ENCODE data around the gene GPS2.
"Not testable (repeated sequence)": the region's sequence is repeated elsewhere in the genome, so short reads cannot be mapped to it uniquely, and the experiment has no call there.

The GPS2 gene

DNA sequence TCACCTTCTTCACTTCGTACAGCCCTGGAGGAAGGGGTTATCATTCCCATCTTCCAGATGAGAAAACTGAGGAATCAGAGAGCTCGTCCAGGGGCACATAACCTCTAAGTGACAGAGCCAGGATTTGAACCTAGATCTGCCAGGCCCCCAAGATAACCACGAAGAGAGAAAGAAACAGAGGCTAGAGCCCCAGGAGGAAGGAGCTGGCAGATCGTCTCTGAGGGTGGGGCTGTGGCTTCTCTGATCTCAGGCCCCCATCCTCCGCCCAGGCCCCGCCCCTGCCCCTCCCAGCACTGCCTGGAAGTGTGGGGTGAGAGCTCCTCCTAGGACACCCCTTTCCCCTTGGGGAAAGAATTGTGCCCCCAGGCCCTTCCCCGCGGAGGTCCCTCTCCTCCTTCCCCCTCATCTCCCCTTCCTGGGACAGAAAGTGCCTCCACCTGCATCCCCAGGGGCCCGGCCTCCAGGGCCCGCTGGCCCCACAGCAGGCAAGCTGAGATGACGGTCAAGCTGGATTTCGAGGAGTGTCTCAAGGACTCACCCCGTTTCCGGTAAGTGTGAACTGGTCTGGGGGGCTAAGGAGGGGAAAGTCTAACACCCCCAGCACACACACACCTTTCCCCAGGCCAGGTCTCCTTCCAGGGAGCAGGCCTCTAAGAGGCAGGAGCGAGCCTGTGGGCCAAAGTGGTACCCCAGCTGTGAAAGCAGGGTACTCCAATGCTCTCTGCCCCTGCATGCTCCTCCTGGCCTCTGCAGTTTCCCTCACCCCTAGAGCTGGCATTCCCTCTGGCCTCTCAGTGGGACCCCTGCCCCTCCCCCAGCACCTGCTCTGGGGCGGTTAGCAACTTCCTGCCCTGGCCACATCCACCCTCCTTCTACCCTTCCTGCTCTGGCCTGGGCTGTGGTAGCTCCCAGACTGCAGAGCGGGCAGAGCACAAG, 21.3 kb upstream of the GPS2 start, which contains the start of gene ACAP1:
Gene ACAP1, plus strand, starts transcription at position 290 of the 936 bp plus-strand sequence. Its CDS starts 206 bp downstream, at position 496.
- DNase-seq: no peak

DNA sequence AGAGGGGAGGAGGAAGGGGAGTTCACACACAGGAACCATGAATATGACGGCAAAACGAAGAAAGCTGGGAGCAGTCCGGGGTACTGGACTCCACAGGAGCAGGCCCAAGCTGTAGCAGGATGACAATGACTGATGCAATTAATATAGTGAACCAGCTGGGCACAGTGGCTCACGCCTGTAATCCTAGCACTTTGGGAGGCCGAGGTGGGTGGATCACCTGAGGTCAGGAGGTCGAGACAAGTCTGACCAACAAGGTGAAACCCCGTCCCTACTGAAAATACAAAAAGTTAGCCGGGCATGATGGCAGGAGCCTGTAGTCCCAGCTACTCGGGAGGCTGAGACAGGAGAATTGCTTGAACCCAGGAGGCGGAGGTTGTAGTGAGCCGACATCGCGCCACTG, 20.6 kb upstream of the GPS2 start:
- DNase-seq: not testable (repeated sequence)

DNA sequence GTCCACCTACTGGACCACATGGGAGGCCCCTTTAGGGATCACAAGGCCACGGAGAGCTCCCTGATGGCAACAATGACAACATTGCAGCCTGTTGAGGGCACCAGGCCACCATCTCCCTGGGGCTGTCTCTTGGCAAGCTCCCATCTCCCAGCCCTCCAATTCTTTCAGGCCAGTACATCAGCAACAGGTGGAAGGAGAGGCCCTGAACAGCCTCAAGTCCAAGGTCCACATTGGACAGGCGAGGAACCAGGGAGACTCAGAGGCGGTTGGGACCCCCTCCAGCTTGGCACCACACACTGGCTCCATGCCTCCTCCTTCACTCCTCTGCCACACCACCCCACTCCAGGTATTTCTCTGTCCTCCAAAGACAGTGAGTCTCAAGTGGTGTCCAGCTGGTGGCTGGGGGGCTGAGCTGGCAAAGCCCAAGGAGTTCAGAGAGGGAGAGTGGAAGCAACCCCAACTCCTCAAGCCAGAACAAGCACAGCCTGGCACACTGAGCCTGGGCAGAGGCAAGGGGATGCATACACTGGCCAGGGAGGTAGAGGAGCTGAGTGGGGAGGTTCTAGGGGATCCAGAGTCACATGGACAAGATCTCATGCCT, 19.9 kb upstream of the GPS2 start:
- no peak for DNase-seq

DNA sequence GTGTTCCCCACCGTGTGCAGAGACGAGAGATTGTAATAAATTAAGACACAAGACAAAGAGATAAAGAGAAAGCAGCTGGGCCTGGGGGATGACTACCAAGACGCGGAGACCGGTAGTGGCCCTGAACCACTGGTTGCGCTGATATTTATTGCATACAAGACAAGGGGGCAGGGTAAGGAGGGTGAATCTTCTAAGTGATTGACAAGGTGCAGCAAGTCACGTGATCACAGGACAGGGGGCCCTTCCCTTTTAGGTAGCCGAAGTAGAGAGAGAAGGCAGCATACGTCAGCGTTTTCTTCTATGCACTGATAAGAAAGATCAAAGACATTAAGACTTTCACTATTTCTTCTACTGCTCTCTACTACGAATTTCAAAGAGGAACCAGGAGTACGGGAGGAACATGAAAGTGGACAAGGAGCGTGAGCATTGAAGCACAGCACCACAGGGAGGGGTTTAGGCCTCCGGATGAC, 17.5 kb upstream of the GPS2 start:
- DNase-seq: not testable (repeated sequence)

DNA sequence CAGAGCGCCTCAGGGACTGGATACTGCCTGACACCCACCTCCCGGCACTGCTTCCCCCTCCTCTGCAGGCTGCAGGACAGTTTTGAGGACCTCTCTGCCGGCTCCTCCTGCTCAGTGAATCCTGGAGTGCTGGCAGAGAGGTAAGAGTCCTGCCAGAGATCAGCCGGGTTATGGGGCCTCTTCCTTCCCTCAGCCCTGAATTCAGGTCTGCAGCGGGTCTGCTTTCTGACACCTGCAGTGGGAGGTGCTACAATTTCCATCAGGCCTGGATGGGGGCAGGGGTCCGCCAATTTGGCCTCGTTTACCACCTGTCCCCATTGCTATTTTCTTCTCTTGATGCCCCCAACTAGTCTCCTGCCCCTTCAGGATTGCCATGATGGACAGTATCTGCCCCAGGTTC, 17.0 kb upstream of the GPS2 start:
- no peak for DNase-seq

DNA sequence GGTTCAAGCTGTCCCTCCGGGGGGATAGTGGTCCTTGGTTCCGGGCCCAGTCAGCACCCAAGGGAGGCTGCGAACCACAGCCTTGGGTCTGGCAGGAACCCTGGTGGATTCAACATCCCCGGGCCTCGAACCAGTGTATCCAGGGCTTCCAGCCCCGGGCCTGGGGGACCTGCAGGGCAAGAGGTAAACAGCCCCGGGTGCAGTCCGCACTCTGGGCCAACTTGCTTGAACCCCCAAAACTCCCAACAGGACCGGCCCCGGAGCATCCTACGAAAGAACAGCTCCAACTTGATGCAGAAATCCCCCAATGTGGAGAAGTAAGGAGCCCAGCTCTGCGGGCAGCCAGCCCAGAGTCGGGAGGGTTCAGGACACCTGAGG, 15.5 kb upstream of the GPS2 start:
- DNase-seq: no peak

DNA sequence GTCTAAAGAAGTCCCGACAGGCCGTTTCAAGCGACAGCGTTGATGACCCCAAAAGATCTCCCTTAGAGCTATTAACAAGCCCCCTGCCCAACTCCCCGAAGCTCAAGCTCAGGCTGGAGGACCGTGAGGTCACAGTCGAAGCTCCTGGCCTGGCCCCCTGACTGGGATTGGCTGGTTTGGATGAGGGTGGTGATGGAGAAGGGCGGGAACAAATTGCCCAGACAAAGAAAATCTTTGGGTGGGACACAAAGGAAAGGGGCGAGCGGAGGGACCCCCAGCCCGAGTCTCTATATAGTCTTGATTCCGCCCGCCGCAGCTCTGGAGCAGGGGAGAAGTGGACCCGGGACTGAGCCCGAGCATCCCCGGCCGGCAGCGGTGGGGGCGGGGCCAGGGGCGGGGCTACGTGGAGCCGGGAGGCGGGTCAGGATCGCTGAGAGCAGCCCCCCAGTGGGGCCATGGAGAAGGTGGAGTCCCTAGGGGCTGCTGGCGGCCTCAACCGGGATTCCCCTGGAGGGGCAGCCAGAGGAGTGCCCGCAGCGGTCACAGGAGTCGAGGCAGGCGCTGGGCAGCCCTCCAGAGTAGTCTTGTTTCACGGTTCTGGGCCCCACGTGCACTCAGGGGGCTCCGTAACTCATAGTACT, 15.0 kb upstream of the GPS2 start:
- peak; percentile 89 for DNase-seq

DNA sequence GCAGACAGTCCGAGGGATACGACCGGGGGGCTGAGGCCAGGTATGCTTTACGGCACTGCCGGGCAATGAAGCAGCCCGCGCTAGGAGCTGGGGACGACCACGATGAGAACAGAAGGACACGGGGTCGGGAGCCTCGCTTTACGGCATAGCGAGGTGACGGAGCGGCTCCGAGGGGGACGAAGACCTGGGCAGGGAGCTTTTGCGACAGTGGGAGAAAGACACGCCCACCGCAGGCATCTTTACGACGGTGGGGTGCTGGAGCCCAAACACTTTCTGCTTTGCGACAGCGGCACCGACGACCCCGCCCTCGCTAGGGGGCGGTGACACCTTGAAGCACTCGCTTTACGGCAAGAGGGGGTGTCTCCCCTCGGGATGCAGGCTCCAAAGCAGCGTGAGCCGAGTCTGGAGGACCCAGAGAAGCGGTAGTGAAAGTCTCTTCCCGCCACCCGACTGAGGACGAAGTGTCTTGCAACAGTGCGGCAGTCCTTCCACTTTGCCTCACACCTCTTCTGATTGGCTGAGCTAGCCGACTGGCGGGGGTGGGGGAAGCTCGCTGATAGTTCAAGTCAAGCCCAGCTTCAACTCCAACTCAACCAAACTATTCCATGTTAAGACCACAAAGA, 14.3 kb upstream of the GPS2 start:
- peak; percentile 97 for DNase-seq

DNA sequence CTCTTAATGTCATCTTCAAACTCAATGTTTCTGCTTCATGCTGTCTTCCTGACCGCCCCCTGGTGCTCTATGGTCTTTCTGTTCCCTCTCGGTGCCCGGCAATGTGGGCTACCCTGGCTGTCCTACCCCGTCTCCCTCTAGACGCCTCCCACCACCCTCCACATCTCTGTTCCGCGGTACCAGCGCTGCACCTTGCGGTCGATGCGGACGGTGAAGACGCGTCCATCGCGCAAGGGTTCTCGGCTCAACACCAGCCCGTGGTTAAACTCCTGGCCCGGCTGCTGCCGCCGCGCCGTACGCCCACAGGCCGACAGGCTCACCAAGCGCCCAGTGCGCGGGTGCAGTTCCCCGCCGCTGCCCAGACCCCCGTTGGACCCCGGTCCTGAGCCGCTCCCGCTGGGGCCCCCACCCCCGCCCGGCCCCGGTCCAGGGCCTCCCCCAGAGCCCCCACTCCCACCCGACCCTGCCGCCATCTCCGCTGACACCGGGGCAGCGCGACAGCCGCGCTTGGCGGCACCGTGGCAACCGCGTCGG, 13.7 kb upstream of the GPS2 start, which contains the start of gene NEURL4:
Gene NEURL4, minus strand, starts transcription at position 496 of the 534 bp plus-strand sequence. Its CDS starts 23 bp downstream, at position 473.
- DNase-seq: no peak

DNA sequence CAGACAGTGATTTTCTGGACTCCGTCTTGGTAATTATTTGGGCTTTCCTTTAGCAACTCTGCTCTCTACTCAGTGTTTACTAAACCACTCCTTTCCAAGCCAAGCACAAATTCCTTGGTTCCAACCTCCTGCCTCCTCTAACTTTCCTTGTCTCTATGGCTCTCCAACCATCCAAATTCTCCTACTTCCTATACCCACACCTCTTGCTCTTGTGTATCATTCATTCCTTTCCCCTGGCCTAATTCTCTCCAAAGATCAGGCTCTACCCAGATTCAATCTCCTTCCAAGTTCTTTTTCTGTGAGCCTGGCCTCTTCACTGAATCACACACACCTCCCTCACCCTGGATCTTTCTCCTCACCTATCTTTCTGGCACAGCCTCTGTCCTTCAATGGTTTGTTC, 12.8 kb upstream of the GPS2 start:
- DNase-seq: no peak

DNA sequence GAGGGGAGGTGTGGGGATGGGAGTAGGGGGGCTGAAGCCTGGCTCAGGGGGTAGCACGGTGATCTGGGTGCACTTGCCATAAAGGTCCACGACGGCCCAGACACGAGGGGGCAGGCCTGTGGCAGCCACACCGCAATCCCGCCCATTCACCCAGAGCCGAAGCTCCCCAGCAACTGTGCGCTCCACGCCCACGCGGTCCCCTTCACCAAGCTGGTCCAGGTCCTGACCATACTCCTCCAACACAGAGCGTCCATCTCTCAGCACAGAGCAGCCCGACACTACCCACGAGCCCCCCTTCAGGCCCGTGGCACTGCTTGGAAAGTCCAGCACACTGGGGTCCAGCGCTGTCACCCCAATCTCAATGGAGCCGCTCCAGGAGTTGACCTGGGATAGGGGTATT, 12.3 kb upstream of the GPS2 start:
- no peak for DNase-seq

DNA sequence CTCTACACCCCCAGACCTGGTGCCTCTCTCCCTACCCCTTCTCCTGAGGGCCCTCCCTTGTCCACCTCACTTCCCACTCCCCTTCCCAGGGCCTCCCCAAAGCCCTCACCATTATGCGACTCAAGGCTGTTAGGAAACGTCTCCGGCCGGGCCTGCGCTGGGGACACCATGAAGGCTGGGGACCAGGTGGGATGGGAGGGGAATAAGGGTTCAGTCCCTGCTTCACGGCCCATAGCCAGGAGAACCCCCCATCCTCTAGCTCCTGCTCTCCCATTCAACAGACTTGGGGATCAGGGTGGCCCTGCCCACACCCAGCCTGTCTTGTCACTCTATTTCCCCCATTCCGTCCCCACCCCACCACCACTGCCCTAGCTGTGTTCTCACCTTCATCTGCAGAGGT, 11.9 kb upstream of the GPS2 start:
- DNase-seq: no peak

DNA sequence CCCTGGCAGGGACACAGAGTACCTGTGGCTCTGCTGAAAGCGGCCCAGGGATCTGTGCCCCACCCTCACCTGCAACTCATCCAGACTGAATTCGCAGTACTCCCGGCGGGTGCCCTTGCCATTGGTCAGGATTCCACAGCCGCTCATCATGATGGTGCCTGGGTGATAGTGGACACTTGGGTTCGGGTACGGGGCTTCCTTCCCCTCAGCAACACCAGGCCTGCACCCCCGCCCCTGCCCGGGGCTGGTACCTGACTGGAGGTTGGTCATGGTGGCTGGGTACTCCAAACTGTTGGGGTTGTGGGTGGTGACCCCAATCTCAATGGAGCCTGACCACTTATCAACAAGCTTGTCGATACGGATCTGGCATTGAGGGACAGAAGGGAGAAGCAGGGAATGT, 11.0 kb upstream of the GPS2 start:
- DNase-seq: no peak

DNA sequence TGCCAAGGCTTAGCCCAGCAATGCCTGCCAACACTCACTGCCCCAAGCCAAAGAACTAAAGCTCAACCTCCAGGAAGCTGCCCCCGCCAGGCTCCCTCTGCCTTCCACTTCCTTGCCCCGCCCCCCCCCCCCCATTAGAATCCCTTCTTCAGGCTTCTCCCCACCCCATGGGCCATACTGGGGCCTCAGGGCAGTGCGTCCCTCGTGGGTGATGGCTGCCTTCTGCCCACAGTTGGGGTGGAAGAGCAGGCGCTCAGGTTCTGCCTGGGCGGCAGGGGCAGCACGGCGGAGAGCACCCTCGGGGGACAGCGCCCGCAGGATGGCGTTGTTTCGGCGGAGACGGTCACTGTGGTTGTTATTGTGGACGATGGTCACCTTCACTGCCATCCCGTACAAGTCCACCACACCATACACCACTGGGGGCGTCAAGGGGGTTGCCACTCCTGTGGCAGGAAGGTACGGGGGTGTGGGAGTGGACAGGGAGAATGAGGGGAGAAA, 9.9 kb upstream of the GPS2 start:
- no peak for DNase-seq

DNA sequence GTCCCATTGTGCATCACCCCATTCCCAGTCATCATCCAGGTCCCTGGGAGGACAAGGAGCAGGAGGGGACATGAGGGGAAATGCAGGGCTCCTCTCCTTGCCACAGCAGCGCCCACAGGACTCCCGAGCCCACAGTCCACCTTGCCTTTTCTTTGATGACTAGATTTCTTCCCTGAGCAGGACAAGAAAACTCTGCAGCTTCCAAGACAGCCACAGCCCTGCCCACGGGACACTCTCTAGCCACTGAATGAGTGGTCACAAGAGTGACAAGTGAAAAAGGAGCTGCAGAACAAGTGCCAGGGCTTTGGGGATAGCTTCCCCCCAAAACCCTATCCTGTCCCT, 9.2 kb upstream of the GPS2 start:
- DNase-seq: no peak

DNA sequence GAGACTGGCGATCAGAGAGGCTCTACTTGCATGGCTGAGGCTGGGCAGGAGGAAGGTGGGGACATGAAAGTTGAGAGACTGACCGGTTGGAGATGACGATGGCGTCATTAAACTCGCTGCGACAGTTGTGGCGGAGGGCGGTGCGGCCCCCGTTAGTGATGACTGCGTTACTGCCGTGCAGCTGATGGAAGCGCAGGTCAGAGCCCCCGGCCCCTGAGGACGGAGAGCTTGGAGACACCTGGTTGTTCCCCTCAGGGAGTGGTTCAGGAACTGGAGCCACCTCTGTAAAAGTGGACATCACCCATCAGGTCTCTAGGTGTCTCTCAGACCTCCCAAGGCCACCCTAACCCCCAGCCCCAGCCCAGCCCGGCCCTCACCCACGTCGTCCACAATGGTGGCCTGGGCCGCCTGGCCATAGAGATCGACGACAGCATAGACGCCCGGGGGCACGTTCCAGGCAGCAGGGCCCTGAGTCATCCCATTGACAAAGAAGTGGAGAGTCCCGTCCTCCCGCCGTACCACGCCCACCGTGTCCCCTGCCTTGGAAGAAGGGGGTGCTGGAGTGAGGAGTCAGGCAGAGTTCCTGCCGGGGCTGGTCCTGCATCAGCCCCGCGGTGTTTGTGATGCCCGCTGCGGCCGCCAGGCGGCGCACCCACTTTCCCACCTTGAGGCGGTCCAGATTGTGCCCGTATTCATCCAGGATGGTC, 8.7 kb upstream of the GPS2 start:
- peak; percentile 17 for DNase-seq

DNA sequence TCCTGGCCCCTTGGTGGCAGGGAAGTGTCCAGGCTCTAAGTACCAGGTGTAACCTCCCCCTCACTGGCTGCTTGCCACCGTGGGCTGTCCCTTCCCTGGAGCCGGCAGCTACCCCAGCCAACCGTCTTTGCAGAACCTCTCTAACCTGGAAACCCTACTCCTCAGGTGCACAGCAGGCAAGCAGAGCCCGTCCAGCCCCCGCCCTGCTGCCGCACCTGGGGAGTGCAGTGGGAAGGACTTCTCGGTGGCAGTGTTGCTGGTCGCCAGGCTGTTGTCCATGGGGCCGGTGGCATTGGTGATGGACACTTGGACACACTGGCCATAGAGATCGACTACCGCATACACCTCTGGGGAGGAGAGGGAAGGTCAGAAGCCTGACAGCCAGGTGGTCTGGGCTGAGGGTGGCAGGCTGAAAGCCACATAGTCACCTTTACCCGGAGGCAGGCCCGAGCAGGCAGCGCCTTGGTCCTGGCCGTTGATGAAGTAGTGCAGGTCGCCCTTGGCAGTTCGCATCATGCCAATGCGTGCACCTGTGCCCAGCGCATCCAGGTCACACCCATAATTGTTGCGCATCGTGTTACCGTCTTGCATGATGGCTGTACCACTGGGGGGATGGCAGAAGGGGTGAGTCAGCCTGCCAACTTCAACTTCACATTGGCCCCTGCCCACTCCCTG, 7.5 kb upstream of the GPS2 start:
- no peak for DNase-seq

DNA sequence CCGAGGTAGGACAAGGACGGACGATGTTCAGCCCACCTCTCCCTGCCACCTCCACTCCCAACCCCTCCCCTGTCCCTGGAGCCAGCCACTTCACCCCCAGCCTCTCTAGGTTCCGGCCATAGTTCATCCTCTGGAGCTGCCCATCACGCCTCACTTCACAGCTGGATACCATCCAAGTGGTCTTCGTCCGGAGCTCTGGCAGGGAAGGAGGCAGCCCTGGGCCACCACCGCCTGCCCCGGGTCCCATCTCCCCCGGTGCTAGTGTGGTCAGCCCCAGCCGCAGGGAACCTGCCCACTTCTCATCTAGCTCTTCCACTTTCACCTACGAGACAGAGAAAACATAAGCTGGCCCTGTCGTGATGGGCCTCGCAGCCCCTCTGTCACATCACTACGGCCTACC, 6.3 kb upstream of the GPS2 start:
- no peak for DNase-seq

DNA sequence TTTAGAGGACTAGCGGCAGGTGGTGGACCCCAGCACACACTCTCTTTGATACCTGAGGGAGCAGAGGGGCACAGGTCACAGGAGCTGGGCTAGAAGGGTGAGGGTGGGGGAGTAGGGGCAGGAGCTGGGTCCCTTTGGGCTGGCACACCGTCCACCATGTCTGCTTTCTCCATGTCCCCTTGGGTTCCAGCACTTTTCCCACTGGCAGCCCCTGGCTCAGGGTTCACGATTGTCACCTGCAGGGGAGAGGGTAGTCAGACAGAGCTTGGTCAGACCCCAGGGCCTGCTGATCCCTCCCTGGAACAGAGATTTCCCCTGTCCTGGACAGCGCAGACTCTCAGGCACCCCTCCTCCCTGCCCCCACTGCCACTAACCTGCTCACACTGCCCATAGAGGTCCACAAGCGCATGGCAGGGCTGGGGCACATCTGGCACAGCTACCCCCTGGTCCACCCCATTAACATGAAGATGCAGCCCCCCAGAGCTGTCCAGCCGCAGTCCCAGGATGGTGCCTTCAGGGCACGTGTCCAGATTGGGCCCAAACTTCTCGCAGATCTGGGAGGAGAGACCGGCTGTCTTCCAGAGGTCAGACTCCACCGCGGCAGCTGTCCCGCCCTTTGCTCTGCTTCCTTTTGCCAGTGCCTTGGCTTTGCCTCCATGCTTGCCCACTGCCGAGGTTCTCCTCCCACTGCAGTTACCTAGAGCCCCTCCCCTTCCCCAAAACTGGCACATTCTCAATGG, 3.1 kb upstream of the GPS2 start:
- no peak for DNase-seq

DNA sequence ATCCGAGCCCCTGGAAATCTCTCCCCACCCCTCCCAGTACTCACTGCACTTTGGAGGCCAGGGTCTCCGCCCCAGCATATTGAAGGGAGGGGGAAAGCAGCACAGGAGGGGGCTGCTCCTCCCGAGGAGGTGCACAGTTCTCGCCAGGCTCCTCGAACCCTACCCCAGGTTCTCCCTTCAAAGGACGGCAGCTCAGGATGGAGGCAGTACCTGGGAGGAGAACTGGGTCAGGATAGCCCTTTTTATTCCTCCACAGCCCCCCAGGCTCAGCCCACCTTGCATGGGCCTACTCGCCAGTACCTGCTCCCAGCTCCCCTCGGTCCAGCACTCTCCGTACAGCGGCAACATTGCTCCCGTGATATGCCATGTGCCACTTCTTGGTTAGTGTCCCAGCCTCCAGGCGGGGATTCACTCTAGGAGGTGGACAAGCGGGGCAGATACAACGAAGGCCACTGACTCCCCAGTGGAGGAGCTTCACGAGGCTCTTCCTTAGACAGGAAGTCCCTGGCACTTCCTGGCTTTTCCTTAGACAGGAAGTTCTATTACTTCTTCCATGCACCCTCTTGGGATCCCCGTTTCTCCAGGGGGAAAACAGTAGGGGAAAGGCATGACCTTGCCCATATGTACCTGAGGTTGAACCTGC, 2.1 kb upstream of the GPS2 start:
- no peak for DNase-seq

Data from NCI-H510A treated with DMSO at 0.1 percent for 48 hours (cell line).